Thyroid gland (tissue), 4 donors: Measurements from ENCODE around the gene GJC2.

ENCODE experiments used
- CTCF ChIP-seq, 6 experiments: fragments of 200-600 bp in 3 of 6; fragments of 450-650 bp in 3 of 6; sonication (generic) in 3 of 6; IDR thresholded peaks; one replicate each; pipeline ENCODE4 v1.5.1; 2016 to 2019; ENCODE audit warnings: antibody characterized with exemption in 6 of 6, mild to moderate bottlenecking in 2 of 6, inconsistent platforms in 1 of 6, moderate library complexity in 1 of 6
- POLR2A ChIP-seq, 2 donors: fragments of 450-650 bp; IDR thresholded peaks; one replicate each; pipeline ENCODE4 v1.6.1; 2017; ENCODE audit warnings: antibody characterized with exemption in 2 of 2, mild to moderate bottlenecking in 2 of 2, moderate library complexity in 1 of 2

DNA sequence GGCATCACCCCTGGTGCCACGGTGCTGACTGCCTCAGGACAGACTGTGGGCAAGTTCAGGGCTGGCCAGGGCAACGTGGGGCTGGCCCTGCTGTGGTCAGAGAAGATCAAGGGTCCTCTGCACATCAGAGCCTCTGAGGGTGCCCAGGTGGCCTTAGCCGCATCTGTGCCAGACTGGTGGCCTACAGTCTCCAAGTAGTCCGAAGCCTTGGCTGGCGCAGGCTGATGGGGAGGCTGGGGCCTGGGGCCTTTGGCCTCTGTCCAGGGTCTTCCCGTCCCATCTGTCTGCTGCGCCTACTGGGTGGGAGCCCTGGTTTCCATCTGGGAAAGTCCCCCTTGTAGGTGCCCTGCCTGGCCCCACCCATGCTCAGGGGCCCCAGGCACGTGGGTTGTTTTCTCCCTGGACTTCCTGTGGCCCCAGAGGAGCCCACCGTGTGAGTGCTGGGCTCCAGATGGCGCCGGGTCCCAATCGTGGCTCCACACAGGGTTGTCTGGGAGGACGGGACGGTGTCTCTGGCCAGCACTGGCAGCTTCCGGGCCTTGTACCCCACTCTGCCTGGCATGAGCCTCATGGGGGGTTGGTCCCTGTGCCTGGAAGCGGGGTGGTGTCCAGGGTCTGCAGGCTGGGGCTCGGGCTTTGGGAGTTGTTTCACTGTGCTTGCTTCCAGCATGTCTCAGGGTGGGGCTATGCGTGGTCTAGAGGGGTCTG is 25.7 kb downstream of the GJC2 start:
- TF ChIP-seq CTCF (IDR thresholded peaks at IDR 0.05) (no peak), POLR2A (IDR thresholded peaks at IDR 0.05) (no peak)
